KOPT-K1 (cell line): ENCODE data around the gene EEF2KMT.
"Not testable (repeated sequence)": the region's sequence is repeated elsewhere in the genome, so short reads cannot be mapped to it uniquely, and the experiment has no call there.

ENCODE experiments used
- H3K27ac ChIP-seq: fragments of 200-600 bp; sonication (generic); 2 replicates; pipeline ENCODE4 v1.5.1; 2016; ENCODE audit warnings: antibody characterized with exemption, mild to moderate bottlenecking, low read depth, low read length; ENCODE audit not compliant: poor library complexity, severe bottlenecking
- H3K36me3 ChIP-seq: fragments of 200-600 bp; sonication (generic); 2 replicates; pipeline ENCODE4 v1.5.1; 2017; ENCODE audit warnings: antibody characterized with exemption, mild to moderate bottlenecking, low read length, moderate library complexity; ENCODE audit not compliant: insufficient read depth
- H3K9me3 ChIP-seq: fragments of 200-600 bp; sonication (generic); 2 replicates; pipeline ENCODE4 v1.5.1; 2017; ENCODE audit warnings: antibody characterized with exemption, low read length, mild to moderate bottlenecking; ENCODE audit not compliant: insufficient read depth, poor library complexity, severe bottlenecking

The EEF2KMT gene

GRCh38 chr16:5097470-5098220 is at the start of gene EEF2KMT:
EEF2KMT (minus strand) TSS chr16:5097795; CDS start chr16:5097739, 56 bp downstream.
- not testable (repeated sequence) for H3K9me3 ChIP-seq, H3K36me3 ChIP-seq
- H3K27ac ChIP-seq = peak within 1 kb of the TSS; percentile 42

GRCh38 chr16:5144621-5144956 is 47.0 kb upstream of the EEF2KMT start:
- H3K36me3 ChIP-seq, H3K9me3 ChIP-seq, H3K27ac ChIP-seq: not testable (repeated sequence)

GRCh38 chr16:5143761-5144620 is 46.4 kb upstream of the EEF2KMT start:
- Histone ChIP-seq H3K9me3 (no peaks in the 10 kb centered on the region), H3K27ac (no peak overlapping the region), H3K36me3 (no peaks in the 10 kb centered on the region)

- H3K9me3 ChIP-seq, H3K27ac ChIP-seq, H3K36me3 ChIP-seq: not testable (repeated sequence)
Observed at GRCh38 chr16:5140151-5140550, 42.6 kb upstream of the EEF2KMT start.

GRCh38 chr16:5134739-5135452 is 37.3 kb upstream of the EEF2KMT start:
- not testable (repeated sequence) for H3K27ac ChIP-seq, H3K9me3 ChIP-seq, H3K36me3 ChIP-seq

- H3K9me3 ChIP-seq, H3K27ac ChIP-seq, H3K36me3 ChIP-seq: not testable (repeated sequence)
Observed at GRCh38 chr16:5132915-5133600, 35.5 kb upstream of the EEF2KMT start.

- not testable (repeated sequence) for H3K27ac ChIP-seq, H3K36me3 ChIP-seq, H3K9me3 ChIP-seq
Observed at GRCh38 chr16:5131467-5132004, 33.9 kb upstream of the EEF2KMT start.

- H3K36me3 ChIP-seq, H3K27ac ChIP-seq, H3K9me3 ChIP-seq: not testable (repeated sequence)
Observed at GRCh38 chr16:5117300-5118087, 19.9 kb upstream of the EEF2KMT start.

GRCh38 chr16:5116780-5117295 is 19.2 kb upstream of the EEF2KMT start:
- not testable (repeated sequence) for H3K36me3 ChIP-seq, H3K9me3 ChIP-seq, H3K27ac ChIP-seq

GRCh38 chr16:5110933-5111332 is 13.3 kb upstream of the EEF2KMT start:
- not testable (repeated sequence) for H3K9me3 ChIP-seq, H3K27ac ChIP-seq, H3K36me3 ChIP-seq

GRCh38 chr16:5108505-5109158 is 11.0 kb upstream of the EEF2KMT start:
- Histone ChIP-seq H3K27ac (no peak overlapping the region), H3K9me3 (no peaks in the 10 kb centered on the region)

GRCh38 chr16:5105039-5105438 is 7.4 kb upstream of the EEF2KMT start:
- H3K36me3 ChIP-seq, H3K27ac ChIP-seq, H3K9me3 ChIP-seq: not testable (repeated sequence)

More at GRCh38 chr16:5108505-5109158, 11.0 kb upstream of the EEF2KMT start:
- H3K36me3 ChIP-seq = no peaks in the 10 kb centered on the region

GRCh38 chr16:5103296-5104032 is 5.9 kb upstream of the EEF2KMT start:
- not testable (repeated sequence) for H3K27ac ChIP-seq, H3K9me3 ChIP-seq, H3K36me3 ChIP-seq
